Measurements from ENCODE around the gene HP1BP3.
A peak's percentile ranks its signal among the peaks of the same experiment; 100 is the strongest.

The HP1BP3 gene

DNA sequence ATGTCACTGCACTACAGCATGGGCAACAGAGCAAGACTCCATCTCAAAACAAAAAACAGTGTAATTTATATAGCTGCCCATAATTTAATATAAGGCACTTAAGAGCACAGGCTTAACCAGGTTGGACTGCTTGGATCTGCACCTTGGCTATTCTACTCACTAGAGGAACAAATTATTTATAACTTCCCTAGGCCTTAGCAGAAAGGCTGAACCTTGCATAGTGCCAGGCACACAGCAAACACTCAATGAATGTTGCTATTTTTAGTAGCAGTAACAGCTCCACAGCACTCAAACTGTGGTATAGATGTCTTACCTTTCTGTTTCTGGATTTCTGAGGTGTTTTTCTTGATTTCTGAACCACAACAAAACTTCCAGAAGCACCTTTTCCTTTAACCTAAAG, 19.8 kb downstream of the HP1BP3 start:
- no peak for DNase-seq (ENCODE audit: low read depth)

DNA sequence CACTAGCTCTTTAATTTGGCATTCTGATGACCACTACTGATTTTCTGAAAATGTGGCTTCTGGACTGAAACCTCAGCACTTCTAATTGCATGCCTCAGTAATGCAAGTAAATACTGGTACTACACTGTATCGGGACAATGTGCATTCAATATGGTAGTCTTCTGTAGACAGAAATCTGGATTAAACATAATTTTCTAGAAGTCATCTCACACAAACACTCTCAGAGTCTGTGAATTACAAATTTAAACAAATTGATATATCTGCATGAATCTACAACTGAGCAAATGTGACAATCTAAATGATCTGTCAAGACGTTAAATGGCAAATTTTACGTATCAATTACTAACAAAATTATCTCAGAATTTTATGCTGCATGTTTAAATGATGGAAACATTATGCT, 23.7 kb downstream of the HP1BP3 start:
- no peak for DNase-seq (ENCODE audit: low read depth)

DNA sequence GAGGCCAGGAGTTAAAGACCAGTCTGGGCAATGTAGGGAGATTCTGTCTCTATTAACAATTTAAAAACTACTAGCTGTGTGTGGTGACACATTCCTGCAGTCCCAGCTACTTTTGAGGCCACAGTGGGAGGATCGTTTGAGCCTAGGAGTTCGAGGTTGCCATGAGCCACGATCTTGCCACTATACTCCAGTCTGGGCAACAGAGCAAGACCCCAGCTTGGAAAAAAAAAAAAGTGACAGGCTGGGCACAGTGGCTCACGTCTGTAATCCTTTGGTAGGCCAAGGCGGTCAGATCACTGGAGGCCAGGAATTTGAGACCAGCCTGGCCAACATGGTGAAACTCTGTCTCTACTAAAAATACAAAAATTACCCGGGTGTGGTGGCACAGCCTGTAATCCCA, 26.8 kb downstream of the HP1BP3 start:
- DNase-seq (ENCODE audit: low read depth) = no peak

DNA sequence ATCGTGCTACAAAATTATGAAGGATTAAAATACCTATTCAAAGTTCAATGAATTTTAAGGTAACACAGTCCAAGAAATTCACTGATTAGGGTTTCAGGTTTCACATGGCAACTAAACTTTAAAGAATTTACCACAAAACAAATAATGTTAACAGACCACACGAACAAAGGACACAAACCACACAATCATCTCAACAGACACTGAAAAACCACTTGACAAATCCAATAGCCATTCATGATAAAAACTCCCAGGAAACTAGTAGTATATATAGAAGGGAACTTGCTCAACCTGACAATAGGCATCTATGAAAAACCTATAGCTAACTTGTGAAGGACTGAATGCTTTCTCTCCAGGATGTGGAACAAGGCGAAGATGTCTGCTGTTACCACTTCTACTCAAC, 33.5 kb downstream of the HP1BP3 start:
- DNase-seq (ENCODE audit: low read depth) = peak; percentile 67

DNA sequence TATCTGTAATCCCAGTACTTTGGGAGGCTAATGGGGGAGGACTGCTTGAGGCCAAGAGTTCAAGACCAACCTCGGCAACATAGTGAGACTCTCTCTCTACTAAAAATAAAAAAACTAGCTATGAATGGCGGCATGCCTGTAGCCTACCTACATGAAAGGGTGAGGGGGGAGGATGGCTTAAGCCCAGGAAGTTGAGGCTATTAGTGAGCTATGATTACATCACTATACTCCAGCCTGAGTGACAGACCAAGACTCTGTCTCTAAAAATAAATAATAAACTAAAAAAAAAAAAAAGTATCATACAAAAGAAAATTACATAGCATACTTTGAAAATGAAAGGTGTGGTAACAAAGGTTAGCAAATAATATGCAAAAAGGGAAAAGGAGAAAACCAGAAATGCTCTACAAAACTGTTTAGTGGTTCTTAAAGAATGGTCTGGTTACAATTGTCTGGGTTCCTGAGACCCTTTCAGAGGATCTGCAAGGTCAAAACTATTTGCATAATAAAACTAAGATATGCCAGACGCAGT, 35.6 kb downstream of the HP1BP3 start:
- DNase-seq (ENCODE audit: low read depth) = peak; percentile 31

DNA sequence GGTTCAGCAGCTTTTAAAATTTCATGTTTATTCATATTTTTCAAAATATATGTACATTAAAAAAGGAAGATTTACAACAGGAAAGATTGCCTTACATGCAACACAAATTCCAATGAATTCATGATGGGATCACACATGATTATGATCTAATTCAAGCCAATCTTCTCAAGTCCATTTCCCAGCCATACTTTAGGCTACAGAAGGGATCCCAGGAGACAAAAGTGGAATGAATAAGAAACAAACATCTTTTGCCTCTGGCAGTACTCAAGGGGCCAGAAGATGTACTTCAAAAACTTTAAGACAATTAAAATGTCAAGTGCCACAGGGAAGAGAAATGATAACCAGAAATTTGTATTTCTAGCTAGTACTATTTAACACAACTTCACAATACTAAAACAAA, 44.4 kb downstream of the HP1BP3 start:
- no peak for DNase-seq (ENCODE audit: low read depth)

DNA sequence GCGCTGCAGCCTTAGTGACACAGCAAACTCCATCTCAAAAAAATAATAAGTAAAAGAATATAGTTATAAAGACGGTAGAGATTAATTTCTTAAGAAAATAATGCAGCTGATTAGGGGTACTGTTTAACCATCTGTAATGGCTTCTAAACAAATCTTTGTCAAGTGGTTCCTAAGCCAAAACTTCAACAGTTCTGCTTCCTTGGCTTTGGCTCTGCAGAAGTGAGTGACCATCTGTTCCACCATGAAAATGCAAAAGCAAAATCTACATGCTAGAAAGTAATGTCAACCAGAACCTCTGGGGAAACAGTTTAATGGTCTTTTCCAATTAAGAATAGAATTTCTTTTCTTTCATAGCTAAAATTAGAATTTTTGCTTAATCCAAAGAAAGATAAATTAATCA, 46.3 kb downstream of the HP1BP3 start:
- DNase-seq (ENCODE audit: low read depth) = no peak

DNA sequence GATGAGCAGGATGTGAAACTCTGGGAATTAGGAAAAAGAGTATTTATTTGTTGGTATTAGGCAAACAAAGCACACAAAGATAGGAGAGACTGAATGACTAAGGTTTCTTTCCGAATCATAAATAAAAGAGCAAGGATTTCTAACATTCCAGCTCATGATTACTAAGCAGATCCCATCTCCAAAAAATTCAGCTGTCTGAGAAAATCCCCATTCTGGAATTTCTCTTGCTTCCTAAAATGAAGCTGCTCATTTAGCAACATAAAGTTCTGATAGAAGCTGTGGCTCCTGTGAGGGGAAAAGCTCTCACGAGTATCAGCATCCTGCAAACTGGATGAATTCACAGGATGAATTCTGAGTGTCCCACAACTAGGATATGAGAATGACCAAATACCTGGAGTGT, 47.9 kb downstream of the HP1BP3 start:
- DNase-seq (ENCODE audit: low read depth) = peak; percentile 48

DNA sequence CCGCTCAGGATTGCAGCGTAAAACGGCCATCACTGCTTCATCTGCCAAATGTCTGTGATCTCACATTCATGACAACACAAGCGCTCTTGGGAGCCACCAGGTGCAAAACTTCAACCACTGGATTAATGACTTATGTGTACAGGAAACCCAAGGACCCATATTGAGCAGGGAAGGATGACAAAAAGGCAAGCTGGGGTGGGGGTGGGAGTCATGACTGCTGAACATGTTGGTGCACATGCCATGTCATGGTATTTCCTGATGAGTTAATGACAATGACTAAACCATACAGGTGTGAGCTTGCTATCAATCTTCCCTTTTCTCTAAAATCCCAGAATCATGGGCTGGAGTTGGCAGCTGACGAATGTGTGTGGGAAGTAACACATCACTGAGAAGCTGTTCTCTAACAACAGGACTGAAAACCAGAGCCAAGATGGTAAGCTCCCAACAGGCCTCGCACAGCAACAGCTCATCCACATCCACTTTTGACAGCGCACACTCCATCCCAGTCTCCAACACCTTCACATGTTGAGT, 51.5 kb downstream of the HP1BP3 start:
- no peak for DNase-seq (ENCODE audit: low read depth)

DNA sequence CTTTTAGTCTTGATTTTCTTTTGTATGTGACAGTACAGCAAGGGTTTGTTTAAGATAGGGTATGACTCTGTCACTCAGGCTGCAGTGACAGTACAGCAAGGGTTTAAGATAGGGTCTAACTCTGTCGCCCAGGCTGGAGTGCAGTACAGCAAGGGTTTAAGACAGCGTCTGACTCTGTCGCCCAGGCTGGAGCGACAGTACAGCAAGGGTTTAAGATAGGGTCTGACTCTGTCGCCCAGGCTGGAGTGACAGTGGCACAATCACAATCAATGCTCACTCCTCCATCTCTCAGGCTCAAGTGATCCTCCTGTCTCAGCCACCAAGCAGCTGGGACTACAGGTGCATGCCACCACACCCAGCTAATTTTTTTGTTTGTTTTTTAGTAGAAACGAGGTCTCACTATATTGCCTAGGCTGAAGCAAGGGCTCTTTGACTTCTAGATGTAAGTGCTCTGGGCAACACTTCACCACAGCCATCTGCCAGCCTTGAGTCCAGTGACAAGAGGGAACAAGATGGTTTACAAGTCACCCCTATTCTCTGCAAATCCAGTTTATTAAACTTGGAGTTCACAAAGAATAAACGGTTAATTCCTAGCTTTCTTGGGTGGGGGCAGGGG, 53.6 kb downstream of the HP1BP3 start:
- no peak for DNase-seq (ENCODE audit: low read depth)

DNA sequence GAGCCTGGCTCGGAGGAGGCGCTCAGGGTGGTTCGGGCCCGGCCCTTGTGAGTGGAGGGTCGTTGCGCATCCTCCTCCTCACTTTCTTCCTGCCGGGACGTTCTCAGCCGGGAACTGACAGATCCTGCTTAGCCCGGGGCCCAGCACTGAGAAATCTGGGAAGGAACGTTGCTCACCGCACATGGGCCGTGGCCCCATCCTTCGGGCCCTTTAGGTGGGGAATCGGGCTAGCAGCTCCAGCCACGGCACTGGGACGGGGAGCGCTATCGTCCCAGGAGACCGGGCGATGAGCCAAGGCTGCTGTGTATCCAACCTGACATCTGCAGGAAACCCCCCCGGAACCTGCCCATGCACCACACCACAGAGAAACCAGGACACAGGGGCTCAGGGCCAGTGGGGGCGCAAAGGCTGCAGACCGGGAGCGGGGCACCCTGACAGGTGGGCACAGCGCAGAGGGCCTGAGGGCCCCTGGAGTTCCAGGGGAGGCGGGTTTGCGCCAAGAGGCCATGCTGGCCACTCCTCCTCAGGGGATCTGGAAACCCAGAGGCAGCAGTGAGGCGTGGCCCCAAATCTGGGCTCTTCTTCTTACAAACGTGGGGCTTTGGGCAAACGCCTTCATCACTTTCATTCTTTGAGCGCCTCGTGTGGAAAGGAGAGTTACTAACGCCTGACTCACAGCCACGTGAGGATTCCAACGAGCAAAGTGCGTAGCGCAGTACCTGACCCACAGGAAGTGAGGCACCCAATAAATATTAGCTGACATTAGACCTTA, 54.3 kb downstream of the HP1BP3 start, which contains the start of gene SH2D5:
SH2D5 (minus strand) TSS at position 116 of the 772 bp plus-strand sequence. CDS start 4,659 bp downstream, outside the sequence.
- DNase-seq (ENCODE audit: low read depth) = peak; percentile 98

DNA sequence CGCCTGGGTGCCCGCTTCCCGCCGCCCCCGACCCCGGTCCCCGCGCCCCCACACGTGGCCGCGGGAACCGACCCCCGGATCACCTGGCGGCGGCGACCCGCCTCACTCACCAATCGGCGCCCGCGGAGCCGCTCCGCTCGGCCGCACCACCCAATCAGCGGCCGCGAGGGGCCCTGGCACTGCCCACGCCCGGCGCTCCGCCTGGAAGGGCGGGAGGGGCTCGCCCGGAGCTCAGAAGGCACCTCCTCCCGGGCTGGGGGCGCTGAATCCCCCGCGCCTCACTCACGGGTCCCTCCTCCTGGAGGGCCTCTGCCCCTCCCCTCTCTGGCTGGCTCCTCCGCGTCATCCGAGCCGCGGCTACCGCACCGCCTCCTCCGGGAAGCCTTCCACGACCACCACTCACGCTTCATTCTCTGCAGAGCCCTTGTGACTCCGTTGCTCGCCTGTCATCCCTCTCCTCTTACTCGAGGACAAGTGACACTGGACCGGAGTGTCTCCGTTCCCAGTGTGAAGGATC, 55.0 kb downstream of the HP1BP3 start:
- DNase-seq (ENCODE audit: low read depth) = peak; percentile 47

DNA sequence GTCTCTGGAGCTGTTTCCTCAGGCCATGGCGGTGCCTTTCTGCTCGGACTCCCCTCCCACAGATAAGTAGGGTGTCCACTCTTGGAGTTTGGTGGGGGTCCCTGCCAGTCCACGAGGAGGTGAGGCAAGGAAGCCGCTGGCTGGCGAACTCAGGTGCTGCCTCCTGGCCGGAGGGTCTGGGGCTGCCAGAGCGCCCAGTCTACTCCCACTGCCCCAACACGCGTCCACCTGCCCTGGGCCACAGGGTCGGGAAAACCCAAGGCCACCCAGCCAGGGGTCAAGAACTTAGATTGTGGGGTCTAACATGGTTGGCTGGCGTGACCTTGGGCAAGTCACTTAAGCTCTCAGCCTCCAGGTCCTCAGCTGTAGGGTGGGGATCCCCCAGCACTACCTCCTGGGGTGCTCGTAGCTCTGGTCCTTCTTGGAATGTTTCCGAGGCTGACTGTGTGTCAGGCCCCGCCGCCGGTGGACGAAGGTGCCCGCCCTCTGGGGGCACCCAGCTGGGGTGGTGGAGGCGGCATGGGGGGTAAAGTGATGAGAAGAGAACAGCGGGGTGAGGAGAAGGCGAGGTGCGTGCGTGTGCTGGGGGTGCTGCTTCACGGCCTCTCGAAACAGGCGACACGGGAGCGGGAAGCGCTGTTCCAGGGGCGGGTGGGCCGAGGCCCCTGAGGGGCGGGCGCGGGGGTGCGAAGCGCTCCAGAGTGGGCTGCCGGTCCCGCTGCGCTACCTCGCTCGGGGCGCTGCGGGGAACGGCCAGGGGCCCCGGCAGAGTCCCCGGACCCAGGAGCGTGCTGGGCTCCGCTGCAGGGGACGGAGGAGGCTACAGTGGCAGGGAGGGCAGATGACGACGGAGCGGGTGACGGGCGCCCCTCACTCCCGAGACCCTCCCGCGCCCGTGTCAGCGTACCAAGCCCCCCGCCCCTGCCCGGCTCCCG, 55.8 kb downstream of the HP1BP3 start:
- no peak for DNase-seq (ENCODE audit: low read depth)

DNA sequence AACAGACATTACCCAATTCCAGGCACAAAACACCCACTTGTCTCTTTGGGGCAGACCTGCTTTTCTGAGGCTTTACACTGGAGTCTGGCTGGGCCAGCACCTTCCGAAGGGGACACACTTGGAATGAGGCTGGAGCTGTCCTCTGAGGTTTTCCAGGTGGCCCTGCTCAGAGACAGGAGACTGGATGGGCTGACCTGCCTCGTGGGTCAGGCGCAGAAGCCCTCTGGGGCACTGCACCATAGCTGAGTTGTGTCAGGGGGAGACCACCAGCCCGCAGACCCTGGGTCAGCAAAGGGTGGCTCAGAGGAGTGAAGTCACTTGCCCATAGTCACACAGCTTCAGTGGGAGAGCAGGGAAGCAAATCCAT, 56.4 kb downstream of the HP1BP3 start:
- DNase-seq (ENCODE audit: low read depth) = no peak

DNA sequence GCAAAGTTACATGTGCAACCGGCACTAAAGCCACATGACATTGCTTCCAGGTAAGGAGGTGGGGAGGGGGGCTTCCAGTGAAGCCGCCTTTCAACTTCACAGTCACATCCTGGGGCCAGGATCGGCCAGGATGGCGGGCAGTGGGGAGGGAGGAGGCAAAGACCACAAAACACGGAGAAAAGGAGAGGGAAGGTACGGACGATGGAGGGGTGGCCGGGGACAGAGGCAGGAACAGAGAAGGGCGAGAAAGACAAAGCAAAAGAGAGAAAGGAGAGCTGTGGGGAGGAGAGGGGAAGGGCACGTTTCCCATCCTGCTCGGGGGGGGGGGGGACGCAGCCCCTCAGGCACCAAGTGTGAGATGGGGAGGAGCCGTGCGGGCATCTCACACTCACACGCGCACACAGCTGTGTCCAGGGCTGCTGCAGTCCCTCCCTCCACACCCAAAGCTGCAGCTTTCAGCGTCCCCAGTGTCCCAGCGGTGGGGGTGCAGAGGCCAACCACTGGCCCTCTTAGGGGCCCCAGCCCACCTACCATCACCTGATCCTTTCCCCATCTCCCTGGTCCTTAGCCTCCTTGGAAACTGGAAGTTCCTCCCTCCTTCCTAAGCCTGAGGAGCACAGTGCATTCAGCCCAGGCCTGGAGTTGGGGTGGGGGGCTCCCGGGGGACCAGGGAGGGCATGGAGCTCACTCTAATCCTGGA, 57.0 kb downstream of the HP1BP3 start:
- no peak for DNase-seq (ENCODE audit: low read depth)

DNA sequence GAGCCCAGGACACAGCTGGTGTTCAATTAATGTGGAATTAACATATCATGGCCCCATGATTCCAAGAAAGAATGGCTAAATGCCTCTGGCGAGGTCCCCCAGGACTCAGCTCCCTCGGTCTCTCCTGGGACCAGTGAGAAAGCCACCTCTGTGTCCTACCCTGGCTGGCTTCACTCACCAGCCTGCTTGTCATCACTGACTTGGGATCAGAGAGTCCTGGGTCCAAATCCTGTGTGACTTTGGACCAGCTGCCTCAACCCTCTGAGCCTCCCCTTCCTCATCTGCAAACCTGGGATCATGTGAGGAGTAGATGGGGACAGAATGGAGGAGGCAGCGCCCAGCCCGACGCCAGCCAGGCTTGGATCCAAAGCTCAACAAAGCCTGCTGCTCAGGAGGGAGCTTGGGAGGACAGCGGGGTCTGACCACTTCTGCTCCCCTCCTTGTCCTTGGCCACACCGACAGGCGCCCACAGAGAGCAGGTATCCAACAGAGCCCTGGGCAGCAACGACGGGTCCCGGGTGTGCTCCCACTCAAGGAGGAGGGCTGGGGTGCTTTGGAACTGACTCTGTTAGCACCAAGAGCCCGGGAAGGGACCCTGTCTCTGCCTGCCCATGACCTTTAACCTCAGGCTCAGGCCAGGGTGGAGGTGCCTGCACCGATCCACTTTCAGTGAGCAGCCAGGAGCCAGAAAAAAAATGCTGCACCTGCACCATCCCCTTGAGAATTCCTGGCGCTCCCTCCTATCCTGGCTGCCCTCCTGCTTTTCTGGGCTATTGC, 57.8 kb downstream of the HP1BP3 start:
- no peak for DNase-seq (ENCODE audit: low read depth)

DNA sequence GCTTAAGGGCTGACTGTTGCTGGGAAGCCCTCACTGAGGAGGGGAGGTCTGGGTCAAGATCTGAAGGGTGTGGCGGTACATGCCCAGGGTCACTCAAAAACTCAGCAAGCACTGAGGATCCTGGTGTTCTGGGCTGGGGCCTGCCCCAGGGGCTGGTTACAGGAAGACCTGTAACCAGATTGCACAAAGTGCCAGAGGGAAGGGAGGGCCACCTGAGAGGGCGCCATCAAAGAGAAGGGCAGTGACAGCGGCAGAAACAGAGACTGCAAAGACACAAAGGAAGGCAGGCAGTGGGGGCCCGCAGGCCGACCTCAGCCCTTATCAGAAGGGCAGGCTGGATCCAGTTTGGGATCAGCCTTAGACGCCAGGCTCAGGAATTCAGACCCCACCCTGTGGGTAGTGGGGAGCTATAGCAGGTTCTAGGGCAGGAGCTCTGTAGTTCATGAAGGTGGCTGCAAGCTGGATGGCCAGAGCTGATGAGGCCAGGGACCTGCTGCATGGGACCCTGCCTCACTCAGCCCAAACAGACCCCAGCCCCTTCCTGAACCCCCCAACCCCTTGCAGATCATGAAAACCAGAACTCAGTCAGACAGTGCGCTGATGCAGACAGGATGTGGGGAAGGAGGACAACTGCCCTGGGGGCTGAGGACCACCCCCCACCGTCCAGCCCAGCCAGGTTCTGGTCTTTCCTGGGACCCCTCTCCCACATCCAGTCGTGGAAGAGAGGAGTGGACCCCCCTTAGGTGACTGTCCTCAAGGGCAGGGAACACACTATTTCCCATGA, 58.5 kb downstream of the HP1BP3 start:
- DNase-seq (ENCODE audit: low read depth) = no peak

DNA sequence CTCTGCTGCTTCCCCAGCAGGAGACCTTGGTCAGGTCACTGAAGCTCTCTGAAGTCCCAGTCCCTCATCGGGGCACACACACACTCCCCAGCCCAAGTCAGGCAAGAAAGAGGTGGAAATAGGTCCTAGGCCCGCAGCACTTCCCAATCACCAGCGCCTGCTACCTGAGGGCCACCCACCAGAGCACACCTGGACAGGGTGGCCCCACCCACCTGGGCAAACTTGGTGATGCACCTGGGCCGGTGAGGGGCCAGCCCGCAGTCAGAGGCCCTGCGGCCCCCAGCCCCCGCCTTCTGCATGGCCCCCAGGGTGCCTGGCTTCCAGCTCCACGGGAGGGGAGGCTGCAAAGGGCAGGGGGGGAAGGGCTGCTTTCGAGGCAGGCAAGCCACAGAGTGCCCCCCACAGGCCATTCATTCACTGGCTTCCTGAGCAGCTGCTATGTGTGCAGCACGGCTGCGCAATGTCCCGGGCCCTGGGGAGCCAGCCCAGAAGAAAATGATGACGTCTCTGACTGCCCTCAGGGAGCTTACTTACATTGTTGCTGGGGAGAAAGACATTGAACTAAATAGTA, 59.3 kb downstream of the HP1BP3 start:
- peak; percentile 27 for DNase-seq (ENCODE audit: low read depth)

Data from iris pigment epithelial cell (primary cell).